T-helper 1 cell (primary cell): ENCODE measurements around the gene RSPH3.
A peak's percentile ranks its signal among the peaks of the same experiment; 100 is the strongest.
"Not testable (repeated sequence)": the region's sequence is repeated elsewhere in the genome, so short reads cannot be mapped to it uniquely, and the experiment has no call there.

Experiments
- DNase-seq, 5 donors: peaks; one replicate each; pipeline ENCODE4 v3.0.0-alpha.2; 2012 to 2020

Gene RSPH3

GRCh38 chr6:158972241-158973233 is 27.5 kb downstream of the RSPH3 start:
- DNase-seq = peak in 2 of 5 donors; percentile 2 to 58

DNA sequence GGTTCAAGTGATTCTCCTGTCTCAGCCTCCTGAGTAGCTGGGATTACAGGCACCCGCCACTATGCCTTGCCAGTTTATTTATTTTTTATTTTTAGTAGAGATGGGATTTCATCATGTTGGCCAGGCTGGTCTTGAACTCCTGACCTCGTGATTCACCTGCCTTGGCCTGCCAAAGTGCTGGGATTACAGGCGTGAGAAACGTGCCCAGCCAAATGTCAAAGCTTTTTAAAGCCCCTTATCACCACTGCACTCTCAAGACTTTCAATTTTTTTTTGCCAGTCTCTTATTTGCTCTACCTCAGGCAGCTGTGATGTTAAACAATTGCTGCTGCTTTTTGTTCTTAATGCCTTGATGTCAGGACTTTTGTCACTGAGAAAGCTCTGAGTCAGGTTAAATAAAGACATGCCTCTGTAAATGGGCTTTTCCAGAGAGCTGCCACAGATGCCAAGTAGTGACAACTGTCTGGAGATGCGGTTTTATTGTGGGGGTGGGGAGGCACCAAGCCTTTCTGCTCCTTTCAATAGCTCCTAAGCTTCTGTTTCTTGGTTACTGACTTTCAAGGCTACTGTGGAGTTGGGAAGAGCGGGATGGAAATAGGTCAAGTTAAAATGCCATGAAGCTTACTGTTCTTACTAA is 29.2 kb downstream of the RSPH3 start:
- no peak for DNase-seq

- DNase-seq = no peak
These were observed 30.9 kb downstream of the RSPH3 start for GRCh38 chr6:158969148-158969547.

GRCh38 chr6:158963020-158963808 is 36.8 kb downstream of the RSPH3 start:
- no peak for DNase-seq

DNA sequence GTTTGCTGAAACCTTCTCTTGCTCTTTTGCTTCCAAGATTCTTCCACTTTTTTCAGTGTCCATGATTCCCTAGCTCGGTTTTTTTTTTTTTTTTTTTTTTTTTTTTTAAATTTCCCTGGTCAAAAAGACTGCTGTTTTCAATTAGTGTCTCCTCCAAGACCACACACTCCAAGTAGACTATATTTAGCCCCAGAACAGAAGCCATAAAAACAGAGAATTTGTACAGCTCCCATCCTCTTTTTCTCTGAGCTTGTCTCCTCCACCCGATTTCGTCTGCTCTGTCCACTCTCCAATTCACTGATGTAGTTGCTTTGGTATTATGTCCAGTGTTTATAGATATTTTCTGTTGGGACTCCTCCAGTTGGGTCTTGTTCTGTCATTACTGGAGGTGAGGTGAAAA is 37.6 kb downstream of the RSPH3 start:
- DNase-seq = no peak

DNA sequence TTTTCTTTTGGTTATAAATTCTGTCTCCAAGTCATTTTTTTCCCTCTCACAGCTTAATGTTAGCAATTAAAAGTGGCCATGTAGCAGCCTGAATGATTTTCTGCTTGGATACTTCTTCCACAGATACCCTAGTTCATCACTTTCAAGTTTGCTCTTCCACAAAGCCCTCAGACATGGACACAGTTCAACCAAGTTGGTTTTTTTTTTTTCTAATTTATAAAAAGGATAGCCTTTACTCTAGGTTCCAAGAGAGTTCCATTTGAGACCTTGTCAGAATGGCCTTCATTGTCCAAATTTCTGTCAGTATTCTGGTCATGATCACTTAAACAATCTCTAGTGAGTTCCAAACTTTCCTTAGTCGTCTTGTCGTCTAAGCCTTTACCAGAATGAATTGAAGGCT is 40.0 kb downstream of the RSPH3 start:
- DNase-seq = no peak

DNA sequence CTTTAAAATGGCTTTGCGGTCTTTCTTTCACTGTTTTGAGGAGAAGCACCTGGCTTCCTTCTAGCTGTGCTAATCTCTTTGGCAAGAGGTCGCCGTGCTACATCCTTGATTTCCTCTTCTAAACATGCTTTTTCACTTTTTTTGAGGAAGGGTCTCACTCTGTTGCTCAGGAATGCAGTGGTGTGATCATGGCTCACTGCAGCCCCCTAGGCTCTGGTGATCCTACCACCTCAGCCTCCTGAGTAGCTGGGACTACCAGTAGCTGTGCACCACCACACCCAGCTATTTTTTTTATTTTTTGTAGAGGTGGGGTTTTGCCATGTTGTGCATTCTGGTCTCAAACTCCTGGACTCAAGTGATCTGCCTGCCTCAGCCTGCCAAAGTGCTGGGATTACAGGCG is 40.5 kb downstream of the RSPH3 start:
- DNase-seq = no peak

GRCh38 chr6:158958504-158959386 is 41.3 kb downstream of the RSPH3 start:
- DNase-seq = peak in 2 of 5 donors; percentile 12 to 13

- DNase-seq = no peak
These were observed 44.7 kb downstream of the RSPH3 start for GRCh38 chr6:158955255-158955654.

DNA sequence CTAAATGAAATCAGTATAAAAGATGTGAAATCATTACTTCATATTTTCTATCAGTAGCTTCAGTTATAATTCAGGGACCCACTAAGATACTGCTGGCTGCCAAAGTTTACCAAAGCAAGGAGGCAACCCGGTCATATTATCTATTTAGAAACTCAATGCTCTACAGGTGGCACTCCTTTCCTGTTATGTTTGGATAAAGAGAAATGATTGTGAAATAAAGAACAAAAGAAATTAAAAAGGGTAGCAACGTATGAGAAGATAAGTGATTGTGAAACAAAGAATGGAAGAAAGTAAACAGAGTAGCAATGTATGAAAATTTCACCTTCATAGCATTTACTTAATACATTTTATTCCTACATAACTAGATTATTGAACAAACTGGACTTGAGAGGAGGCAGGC is 45.2 kb downstream of the RSPH3 start:
- DNase-seq = no peak

DNA sequence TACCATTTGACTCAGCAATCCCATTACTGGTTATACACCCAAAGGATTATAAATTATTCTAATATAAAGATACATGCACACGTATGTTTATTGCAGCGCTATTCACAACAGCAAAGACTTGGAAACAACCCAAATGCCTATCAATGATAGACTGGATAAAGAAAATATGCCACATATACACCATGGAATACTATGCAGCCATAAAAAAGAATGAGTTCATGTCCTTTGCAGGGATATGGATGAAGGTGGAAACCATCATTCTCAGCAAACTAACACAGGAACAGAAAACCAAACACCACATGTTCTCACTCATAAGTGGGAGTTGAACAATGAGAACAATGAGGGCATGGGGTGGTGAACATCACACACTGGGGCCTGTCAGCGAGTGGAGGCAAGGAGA is 48.0 kb downstream of the RSPH3 start:
- DNase-seq = not testable (repeated sequence)

GRCh38 chr6:158951565-158951964 is 48.4 kb downstream of the RSPH3 start:
- DNase-seq = not testable (repeated sequence)

DNA sequence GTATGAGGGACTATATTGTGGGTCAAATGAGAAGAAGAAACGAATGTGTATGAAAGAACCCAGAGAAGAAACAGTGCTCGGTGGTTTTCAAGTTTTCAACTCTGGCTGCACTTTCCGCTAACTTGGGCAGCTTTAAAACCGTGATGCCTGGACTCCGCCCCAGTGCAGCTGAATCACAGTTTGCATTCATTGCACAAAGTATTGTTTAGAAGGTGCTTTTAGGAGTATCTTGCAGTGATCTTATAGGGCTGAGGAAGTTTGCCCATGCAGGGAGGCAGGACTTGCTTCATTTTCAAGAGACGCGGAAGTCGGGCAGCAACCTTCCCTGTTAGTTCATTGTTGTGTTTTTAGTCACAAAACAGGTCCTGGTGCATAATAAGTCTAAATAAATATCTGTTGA is 52.7 kb downstream of the RSPH3 start:
- DNase-seq = no peak

GRCh38 chr6:158943380-158944032 is 56.5 kb downstream of the RSPH3 start:
- DNase-seq = no peak

- no peak for DNase-seq
These were observed 57.7 kb downstream of the RSPH3 start for GRCh38 chr6:158942349-158942748.

DNA sequence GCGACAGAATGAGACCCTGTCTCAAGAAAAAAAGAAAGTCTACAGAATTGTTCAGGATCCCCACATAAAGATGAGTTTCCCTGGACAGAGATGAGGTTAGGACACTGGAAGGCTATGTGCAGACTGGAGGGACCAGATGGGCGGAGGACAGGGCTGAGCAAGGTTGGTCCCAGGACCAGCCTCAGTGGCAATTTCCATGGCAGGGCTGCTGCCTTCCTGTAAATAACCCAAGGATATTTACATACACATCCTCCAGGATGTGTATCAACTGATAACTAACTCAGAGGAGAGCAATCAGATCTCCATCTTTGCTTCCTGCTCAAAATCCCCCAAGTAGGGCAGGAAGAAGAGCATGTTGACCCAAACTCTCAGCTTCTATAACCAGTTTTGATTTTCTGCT is 58.8 kb downstream of the RSPH3 start:
- DNase-seq = no peak

DNA sequence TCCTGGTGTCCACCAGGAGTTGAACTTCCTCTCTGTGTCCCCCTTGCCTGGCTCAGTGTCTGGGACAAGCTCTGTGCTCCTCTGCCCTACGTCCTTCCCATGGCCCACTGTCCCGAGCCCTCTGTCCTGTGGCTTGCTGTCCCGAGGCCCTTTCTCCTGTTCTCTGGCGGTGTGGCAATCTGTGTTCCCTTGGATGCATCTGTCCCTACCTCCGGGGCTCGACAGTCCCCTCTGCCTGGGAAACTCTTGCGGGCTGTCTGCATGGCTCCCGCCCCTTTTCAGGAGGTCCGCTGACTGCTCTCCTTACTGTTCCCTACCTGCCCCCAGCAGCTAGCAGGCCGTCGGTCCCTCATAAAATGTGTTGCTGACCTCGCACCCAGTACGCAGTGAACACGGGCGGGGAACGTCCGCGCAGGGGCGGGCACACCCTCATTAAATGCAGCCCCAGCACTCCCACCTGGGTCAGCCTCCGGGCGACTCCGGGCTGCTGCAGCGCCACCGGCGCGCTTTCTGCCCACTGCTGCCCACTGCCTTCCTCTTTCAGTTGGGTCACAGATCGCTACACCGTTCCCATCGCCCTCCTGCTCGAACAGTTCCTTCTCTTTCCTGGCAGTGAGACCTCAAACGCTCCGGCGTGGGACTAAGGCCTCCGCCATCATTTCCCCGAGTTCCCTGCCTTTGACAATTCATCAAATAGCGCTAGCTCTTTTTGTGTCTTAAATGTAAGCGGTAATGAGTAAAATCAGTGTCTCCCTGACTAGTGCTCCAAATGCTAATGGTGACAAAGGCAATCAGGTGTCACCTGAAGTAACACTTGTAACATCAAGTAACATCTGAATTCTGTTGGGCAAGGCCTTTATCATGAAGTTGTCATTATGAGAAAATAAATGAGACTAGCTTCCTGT is 60.5 kb downstream of the RSPH3 start:
- DNase-seq = no peak

GRCh38 chr6:158938811-158939254 is 61.2 kb downstream of the RSPH3 start:
- DNase-seq = peak in 1 of 5 donors; percentile 6

GRCh38 chr6:158938220-158938619 is 61.8 kb downstream of the RSPH3 start:
- no peak for DNase-seq

DNA sequence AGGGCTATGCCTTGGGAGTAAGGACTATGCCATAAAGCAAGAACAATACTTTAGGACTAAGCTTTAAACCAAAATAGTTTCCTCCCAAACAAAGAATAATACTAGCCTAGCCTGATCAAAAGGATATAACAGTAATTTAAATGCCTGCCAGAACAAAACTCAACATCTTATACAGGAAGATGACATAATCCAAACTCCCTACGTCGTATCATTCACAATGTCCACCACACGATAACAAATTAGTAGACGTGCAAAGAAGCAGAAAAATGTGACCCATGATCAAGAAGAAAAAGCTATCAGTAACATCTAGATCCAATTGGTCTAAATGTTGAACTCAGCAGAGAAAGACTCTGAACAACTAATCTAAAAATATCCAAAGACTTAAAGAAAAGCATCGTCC is 65.8 kb downstream of the RSPH3 start:
- DNase-seq = no peak
